ENCODE measurements around the gene NKX2-1. TPM values are rescaled to one million over a fixed set of nuclear protein-coding genes. Genes with fewer than 3 reads are reported as not detected.
"Not testable (repeated sequence)": the region's sequence is repeated elsewhere in the genome, so short reads cannot be mapped to it uniquely, and the experiment has no call there.

Gene NKX2-1
- total RNA-seq, 2 experiments from 2014 or later: not detected

GRCh38 chr14:36477266-36477665 lies 42.8 kb downstream of the NKX2-1 start:
- Mint-ChIP-seq H3K27ac (peak overlapping the region; percentile 47), H3K9me3 (no peaks in the 10 kb centered on the region), H3K36me3 (ENCODE audit: low read depth) (no peaks in the 10 kb centered on the region), H3K27me3 (peaks cover 12% of the 10 kb centered on the region), H3K4me1 (peaks cover 2% of the 10 kb centered on the region), H3K4me3 (no peak overlapping the region)
- POLR2A ChIA-PET: no interaction called here
- DNase-seq: no peak
- CTCF ChIA-PET: no interaction called here

GRCh38 chr14:36476061-36476460 lies 44.0 kb downstream of the NKX2-1 start:
- H3K27ac Mint-ChIP-seq; DNase-seq; H3K36me3 Mint-ChIP-seq (ENCODE audit: low read depth); POLR2A ChIA-PET; H3K4me1 Mint-ChIP-seq; CTCF ChIA-PET; H3K9me3 Mint-ChIP-seq; H3K4me3 Mint-ChIP-seq: not testable (repeated sequence)
- peaks cover 12% of the 10 kb centered on the region for H3K27me3 Mint-ChIP-seq

- Mint-ChIP-seq H3K9me3 (no peaks in the 10 kb centered on the region), H3K27me3 (peaks cover 3% of the 10 kb centered on the region), H3K36me3 (ENCODE audit: low read depth) (no peaks in the 10 kb centered on the region), H3K4me1 (peaks cover 2% of the 10 kb centered on the region), H3K27ac (no peak overlapping the region), H3K4me3 (no peak overlapping the region)
- ChIA-PET POLR2A (no interaction called here), CTCF (no interaction called here)
- no peak for DNase-seq
These were observed 45.4 kb downstream of the NKX2-1 start for GRCh38 chr14:36474593-36474992.

GRCh38 chr14:36471431-36471830 lies 48.6 kb downstream of the NKX2-1 start:
- ChIA-PET POLR2A (no interaction called here), CTCF (no interaction called here)
- Mint-ChIP-seq H3K4me3 (no peak overlapping the region), H3K4me1 (no peaks in the 10 kb centered on the region), H3K27ac (no peak overlapping the region), H3K9me3 (no peaks in the 10 kb centered on the region), H3K36me3 (ENCODE audit: low read depth) (no peaks in the 10 kb centered on the region), H3K27me3 (peaks cover 5% of the 10 kb centered on the region)
- no peak for DNase-seq

- no peak for DNase-seq
- CTCF ChIA-PET: no interaction called here
These were observed 52.7 kb downstream of the NKX2-1 start for GRCh38 chr14:36467332-36467731.

More at GRCh38 chr14:36467332-36467731, 52.7 kb downstream of the NKX2-1 start:
- H3K36me3 Mint-ChIP-seq (ENCODE audit: low read depth): no peaks in the 10 kb centered on the region
- H3K27ac Mint-ChIP-seq: no peak overlapping the region
- no peaks in the 10 kb centered on the region for H3K4me1 Mint-ChIP-seq
- no peaks in the 10 kb centered on the region for H3K9me3 Mint-ChIP-seq
- peaks cover 5% of the 10 kb centered on the region for H3K27me3 Mint-ChIP-seq
- POLR2A ChIA-PET: no interaction called here
- H3K4me3 Mint-ChIP-seq: no peak overlapping the region

Other genes with a start within 250 kb of the NKX2-1 start
- 10 to 100 TPM; 23.1 to 27.7 TPM for gene MBIP, start 199.6 kb downstream of the NKX2-1 start, total RNA-seq
- gene NKX2-8, start 62.4 kb upstream of the NKX2-1 start, total RNA-seq: not detected
- not detected for gene PAX9, start 141.6 kb upstream of the NKX2-1 start, total RNA-seq